RKO (cell line): ENCODE measurements around the gene ITGB7.

Experiments
- DNase-seq: peaks from one replicate; pipeline ENCODE4 v3.0.0-alpha.2; 2016; ENCODE audit warnings: low spot score

Gene ITGB7

DNA sequence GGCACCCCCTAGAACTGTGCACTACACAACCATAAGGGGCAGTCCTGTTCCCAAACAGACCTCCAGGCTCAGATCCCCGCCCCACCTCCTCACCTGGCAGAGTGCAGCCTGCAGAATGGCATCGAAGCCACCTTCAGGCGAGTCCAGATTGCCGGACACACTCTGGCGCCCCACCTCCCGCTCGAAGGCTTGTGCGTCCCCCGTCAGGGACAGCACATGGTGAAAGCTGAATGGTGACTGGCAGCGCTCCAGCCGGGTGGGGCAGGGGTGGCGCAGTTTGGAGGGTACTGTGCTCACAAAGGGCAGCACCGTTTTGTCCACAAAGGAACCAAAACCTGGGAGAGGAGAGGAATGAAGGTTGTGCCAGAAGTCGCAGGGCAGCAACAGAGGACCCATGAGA lies 10.6 kb downstream of the ITGB7 start:
- no peak for DNase-seq

DNA sequence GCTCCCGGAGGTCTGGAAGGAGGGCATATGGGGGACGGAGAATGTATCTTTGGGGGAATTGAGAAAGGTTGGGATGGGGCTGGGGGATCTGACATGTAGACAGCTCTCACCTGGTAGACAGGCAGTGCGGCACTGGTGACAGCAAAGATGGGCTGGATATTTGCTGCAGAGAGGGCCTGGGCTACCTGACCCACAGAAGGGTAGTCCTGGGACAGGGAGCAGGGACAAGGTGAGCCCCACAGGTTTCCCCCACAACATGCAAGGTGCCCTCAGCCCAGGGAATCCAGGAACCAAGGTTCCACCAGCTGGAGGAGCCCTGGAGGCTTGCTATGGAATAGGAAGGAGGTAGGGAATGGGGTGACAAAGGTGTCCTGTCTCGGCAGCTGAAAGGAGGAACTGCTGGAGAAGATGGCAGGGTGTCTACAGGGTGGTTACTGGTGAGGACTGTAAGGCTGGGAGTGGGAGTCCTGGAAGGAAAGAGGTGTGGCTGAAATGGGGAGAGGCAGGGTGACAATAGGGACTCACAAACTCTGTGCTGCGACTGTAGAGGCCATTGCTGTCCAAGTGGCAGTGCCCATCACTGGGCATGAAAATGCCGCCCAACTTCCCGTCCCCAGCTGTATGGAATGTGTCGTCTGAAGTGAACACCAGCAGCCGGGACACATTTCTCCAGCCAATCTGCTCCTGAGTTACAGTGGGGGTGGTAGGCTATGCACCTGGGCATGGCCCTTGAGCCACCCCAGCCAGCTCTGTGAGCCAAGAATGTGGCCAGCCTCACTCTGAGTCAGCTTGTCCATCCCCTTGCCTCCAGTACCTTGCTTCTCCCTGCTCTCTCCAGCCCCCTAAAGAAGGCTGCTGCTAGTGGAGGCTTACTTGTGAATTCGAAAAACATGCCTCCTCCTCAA lies 11.3 kb downstream of the ITGB7 start:
- no peak for DNase-seq

DNA sequence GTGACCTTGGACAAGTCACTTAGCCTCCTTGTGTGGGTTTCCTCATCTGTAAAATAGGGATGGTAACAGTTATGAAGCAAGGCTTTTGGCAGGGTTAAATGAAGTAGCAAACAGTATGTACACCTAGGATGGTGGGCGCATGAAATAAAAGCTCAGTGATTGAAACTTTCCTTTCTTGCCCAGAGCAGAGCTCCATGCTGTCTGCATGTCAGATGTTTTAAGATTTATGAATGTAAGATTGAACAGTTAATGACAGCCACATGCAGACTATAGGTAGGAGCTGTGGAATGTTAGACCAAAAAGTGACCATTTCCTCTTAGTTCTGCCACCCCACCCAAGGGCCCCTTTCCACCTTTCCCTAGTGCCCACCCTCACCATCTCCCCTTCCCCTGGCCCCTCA lies 12.1 kb downstream of the ITGB7 start:
- DNase-seq, result no peak

DNA sequence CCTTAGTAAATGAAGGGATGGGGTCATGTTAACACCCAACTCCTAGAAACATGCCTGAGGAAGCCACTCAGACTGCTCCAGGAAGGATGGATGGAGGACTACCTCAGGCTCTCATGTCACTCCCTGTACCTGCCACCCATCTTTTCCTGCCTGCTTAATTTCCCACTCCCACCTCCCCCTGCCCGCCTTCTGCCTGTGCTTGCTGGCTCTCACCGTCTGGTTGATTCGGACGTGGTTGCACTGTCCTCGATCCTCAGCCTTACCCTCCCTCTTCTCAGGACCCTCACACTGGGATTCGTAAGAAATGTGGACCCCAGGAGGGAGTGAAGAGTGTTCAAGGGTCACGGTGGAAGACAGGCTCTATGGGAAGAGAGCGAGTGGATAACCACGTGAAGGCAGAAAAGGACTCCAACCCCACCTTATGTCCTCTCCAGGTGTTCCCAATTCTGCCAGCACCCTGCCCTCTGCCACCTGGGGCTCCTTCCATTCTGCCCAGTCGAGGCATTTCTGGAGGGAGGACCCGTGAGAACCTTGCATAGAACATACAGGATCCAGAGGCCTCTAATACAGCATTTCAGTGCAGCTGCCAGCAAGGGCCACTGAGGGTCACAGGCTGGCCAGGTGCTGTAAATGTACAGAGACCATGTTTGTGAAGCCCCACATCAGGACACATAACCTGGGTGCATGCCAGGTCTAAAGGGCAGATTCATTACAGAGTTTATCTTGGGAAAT lies 12.9 kb downstream of the ITGB7 start:
- DNase-seq, result no peak

DNA sequence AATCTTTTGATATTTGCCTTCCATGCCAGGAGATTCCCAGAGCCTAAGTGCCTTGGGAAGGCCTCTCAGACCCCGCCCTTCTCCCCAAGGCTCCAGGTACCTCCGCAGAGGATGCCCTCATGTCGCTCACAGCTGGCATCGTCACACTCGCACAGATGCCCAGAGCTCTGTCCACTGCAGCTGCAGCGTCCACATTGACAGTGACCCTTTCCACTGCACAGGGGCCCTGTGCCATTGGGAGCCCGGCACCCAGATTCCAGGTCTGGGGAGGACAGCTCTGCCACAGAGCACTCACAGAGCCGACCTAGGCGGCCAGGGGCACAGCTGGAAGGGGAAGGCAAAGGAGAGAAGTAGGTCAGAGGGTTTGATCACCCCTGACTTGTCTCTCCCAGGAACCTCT lies 14.0 kb downstream of the ITGB7 start:
- DNase-seq, result no peak

DNA sequence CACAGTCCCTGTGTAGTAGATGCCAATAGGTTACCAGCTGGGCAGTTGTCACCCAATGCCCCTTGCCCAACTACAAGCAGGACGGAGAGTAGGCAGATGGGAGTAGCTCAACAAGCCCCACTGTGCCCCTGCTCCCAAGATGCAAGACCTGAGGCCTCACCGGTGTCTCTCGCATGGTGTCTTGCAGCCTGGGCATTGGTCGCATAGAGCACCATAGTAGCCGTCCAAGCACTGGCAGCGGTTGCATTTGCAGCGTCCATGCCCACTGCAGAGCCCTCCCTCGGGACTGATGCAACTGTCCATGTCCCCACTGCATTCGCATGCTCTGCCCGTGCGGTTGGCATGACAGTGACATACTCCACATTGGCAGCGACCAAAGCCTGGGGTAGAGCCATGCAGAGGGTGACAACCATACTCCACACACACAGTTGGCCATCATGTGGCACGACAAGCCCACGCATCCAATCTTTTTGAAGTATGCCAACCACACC lies 14.5 kb downstream of the ITGB7 start:
- no peak for DNase-seq

DNA sequence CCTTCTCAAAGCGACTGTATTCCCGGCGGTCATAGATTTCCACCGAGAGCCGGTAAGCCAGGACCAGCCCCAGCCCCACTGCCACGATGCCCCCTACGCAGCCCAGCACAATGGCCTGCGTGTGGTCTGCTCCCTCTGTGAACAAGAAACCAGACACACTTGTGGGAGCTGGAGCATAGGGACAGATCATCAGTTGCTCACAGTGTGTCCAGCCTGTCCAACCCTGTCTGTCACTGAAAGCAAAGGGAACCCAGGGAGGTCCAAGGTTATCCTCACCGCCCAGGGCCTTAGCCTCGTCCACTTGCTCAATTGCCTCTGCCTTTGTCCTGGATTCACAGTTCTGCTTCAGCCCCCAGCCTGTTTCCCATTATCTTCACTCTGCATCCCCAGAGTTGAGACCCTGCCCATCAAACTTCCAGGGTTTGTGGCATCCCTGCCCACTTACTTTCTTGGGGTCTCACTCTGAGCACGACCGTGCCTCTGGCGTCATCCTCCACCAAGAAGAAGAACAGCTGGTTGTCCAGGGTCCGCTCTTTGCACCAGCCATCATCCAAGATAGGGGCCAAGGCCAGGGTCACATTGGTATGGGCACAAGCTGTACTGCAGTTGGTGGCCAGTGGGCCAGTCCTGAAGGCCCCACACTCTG lies 15.0 kb downstream of the ITGB7 start:
- DNase-seq, result no peak

DNA sequence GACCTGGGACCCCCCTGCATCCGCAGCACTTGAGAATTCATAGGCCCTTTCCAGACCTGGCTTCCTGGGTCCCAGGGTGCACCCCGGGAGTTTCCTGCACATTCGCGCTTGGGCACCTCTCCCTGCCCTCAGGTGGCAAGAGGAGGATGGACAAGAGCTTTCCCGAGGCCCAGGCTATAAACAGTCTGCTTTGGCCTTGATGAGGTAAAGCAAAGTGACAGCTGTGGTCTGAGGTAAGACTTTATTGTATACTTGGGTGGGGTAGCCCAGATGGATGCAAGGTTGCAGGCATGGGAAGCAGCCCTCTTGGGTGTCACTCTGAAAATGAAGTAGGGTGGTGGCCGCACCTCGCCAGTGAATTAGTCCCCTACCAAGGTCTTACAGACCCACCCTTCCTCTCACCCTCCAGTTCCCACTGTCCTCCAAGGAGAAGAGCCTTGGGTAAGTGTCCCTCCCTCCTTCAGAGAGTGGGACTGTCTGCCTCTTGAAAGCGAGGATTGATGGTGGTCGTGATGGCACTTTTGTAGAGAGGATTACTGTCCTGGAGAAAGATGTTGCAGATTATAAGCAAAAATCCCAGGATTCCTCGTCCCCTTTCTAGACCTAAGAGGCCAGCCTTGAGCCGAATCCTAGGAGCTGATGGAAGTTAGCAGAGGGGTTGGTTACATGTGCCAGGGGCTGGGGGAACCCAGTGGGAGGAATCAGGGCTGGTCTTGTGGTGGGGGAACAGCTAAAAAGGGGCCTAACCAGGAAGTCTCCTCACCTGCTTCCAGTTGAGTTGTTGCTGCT lies 15.8 kb downstream of the ITGB7 start:
- no peak for DNase-seq

DNA sequence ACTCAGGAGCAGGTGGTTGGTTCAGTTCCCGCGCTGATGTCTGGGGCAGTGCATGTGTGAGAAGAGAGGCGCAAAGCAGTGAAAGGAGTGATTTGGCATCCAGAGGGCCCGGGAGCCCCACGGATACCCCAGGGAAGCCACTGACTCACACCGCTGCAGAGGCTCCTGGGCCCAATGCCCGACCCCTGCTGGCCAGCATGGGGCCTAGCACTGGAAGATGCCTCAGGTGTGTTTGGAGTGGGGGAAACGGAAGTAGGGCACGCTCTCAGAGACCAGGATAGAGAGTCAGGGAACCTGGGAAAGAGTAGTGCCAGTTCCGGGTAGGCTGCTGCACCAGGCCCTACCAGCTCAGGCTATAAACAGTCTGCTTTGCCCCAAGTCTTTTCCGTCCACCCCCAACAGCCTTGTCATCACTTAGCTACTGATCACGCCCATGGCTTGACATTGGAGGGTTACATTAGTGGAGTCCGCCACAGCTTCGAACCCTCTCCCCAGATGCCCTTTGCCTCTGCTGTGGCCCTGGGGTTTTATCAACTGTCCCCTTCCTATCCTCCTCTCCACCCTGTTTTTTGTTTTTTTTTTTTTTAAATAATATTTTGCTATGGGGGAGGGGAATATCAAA lies 16.8 kb downstream of the ITGB7 start:
- peak; percentile 53 for DNase-seq

DNA sequence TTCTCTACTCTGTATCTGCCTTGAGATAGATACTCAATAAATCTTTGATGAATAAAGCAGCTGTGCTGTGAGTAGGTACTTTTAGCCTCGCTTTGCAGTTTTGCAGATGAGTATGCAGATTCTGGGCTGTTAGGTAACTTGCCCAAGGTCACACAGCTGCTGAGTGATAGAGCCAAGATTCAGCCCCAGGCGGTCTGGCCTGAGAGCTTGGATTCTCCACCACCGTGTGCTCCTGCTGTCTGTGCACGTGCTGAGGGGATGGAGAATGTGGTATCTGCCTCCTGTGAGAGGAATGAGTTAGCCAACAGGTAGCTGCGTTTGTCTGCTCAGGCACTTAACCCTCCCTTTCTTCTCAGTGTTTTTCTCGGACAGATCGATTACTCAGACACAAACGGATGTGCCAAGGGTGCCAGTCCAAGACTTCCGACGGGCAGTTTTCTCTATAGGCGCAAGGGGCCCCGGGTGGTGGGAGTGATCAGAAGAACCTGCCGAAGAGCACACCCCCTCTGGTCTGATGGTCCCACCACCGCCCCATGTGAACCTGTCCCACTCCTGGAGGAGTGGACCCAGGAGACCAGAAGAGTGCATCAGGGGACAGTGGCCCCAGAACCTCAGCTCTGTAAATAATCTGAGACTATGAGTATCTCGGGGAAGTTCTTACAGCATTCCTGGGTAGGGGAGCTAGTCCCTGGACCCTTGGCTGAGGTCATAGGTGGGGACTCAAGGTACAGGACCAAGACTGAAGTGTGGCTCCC lies 19.7 kb downstream of the ITGB7 start:
- no peak for DNase-seq

DNA sequence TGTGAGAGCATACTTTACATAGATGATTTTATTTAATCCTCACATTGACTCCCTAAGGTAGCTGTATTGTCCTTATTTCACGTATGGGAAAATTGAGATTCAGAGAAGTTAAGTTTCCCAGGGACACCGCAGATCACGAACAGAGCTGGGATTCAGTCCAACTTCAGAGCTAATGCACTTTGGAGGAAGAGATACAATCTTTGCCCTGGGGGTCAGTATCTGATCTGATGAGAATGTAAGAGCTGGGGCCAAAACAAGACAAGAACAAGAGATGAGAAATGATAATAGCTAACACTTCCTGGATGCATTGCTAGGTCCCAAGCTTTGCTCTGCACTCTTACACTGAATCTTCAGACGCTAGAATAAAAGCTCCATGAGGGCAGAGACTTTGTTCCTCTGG lies 20.3 kb downstream of the ITGB7 start:
- DNase-seq, result no peak

DNA sequence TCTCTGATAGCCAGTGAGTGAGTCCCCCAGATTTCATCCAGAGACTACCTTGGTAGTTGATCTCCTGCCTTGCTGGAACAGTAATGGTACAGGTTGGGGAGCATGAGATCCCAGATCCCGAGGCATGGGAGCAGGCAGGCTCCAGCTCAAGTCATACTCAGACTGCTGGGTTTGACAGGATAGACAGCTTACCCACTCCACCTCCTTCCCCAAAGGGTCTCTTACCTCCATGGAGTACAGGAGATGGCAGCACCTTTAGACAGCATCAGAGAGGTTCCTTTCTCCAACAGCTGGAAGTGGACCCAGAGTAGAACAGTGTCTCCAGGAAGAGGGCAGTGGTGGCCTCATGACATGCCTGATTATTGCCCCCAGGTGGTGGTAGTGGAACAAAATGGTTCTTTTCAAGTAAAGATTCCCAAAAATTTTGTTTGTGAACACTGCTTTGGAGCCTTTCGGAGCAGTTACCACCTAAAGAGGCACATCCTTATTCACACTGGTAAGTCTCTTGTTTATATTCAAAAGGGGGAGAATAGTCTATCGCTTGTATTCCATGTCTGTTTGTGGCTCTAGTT lies 21.4 kb downstream of the ITGB7 start:
- no peak for DNase-seq

DNA sequence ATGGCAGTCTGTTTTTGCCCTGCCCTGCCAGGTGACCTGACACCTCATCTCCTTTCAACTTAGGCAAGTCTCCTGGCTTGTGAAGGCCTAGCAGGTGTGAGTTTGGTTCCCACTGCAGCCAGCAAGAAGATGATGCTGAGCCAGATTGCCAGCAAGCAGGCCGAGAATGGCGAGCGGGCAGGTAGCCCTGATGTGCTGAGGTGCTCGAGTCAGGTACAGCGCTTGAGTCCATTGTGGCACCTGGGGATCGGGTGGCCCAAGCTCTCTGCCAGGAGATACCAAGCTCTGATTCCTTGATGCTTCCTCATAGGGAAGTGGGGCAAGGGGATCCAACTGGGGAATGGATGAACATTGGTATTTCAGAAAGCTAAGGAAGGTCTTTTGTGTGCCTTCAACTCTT lies 22.2 kb downstream of the ITGB7 start:
- DNase-seq, result no peak

DNA sequence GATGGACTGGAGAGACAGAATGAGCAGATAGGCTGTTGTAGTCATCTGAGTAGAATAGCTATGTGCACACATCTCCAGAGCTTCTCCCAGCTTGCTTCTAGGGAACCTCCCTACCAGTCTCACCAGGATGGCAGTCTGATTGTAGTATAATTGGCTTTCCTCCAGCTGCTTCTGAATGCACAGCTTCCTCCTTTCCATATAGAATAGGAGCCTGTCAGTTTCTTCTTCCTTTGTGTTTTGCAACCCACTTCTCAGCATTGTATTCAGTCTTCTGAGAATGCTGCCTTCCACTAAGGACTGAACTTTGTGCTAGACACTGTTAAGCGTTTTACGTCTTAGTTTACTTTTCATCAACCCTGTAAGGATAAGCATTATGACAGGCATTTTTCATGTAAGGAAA lies 24.1 kb downstream of the ITGB7 start:
- DNase-seq, result peak; percentile 38

DNA sequence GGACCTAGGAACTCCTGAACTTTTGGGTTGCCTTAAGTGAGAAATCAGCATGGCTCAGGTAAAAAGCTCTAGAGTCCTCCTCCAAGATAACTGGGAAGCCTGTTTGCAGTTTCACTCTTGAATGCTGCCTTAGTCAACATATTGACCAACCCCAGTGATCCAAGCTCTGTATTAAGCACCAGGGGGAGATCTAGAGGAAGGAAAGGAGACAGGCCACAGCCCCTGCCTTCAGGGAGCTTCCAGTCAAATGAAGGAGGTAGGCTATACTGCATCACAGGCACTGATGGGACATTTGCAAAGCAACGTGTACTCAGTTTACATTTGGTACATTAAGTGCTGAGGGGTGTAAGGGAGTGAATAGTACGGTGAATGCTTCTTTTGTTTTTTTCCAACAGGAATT lies 25.1 kb downstream of the ITGB7 start:
- peak; percentile 30 for DNase-seq

DNA sequence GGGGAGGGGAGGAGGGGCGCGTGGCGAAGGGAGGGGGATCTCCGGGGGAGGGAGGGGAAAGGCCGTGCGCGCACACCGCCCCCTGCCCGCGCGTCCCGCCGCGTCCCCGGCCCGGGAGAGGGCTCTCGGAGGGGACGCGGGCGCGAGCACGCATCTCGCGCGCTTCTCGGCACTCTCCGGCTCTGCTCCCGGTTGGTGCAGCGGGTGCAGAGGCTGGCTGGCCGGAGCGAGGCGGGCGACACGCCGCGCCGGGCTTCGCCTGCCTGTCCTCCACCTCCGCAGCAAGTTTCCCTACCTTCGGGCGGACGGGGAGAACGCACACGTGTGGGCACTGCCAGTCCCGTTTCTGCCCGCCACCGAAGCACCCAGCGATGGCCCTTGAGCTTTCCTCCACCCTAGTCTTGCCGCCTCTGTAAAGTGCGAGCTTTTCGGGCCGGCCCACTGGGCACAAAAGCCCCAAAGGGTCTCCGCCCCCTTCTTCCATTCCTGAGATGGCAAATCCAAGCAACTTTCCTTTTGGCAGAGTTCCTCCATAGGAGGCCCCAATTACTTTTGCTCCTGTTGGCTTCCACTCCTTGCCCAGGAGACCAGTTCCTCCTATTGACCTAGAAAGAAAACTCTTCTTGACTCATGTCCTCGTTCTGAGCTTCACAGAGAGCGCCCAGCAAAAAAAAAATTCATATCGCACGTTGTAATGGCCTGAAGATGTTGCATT lies 26.0 kb downstream of the ITGB7 start:
- peak; percentile 76 for DNase-seq

DNA sequence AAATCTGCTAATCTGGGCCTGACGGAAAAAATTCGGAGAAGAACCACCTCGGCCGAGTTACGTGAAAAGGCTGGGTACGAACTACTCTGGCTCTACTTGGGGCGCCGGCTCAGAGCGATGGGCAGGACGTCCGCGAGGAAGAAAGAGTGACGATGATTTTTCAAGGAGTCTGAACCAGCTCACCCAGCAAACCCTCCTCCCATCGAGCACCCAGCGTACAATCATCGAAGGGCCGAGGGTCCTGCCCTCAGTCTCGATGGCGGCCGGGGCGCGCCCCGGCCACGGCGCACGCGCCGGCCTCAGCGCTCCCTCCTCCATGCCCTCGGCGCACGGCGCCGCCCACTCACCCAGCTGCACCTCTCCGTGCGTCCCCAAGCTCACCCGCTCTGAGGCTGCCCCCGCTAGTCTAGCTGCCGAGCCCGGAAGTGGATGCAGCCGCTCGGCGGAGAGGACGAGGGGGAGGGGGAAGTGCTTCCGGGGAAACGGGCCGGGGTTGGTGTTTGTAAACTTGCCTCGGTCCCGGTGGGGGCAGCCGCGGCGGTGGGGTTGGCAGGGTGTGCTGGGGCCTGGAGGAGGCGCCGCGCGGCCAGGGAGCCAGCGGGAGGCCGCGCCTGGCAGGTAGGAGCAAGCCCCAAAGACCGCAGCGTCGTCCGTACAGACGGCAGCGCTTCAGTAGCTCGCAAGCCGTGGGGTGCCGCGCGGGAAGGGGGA lies 26.7 kb downstream of the ITGB7 start, which contains the start of the genes CSAD and ZNF740:
TSS of gene CSAD (minus strand) at position 706 of the 711 bp plus-strand sequence. CDS start 7,455 bp downstream, outside the sequence.
TSS of gene ZNF740 (plus strand) at position 503 of the 711 bp plus-strand sequence. CDS start 1,262 bp downstream, outside the sequence.
- DNase-seq, result peak; percentile 98

DNA sequence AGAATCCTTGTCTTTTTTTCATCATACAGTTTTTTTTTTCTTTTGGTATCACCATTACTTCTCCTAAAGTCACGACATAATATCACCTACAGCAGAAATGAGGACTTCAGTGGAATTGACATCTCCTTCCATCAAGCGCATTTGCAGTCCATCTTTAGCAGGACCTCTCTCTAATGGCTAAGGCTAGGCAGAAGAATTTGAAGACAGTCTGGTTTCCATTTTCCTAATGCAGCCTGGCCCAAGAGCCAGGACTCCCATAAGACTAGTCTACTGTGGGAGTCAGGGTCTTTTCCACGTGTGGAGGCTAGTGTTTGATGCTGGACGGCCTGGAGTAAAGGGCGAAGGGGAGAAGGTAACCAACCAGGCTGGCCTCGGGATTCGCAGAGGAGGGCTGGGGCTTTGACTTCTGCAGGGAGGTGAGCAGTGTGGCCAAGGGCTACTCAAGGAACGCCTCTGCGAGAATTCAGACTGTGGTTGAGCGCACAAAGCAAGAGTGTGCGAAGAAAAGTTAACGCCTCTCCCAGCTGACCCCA lies 27.3 kb downstream of the ITGB7 start:
- DNase-seq, result no peak
